Inflammatory macrophage (primary cell): ENCODE measurements around the gene ITPRIP.

Experiments used
- DNase-seq, 2 donors: peaks; one replicate each; pipeline ENCODE4 v3.0.0-alpha.2; 2020 to 2022

ITPRIP gene

GRCh38 chr10:104340641-104341040, 2.4 kb upstream of the ITPRIP start:
- DNase-seq: no peak

GRCh38 chr10:104340111-104340526, 1.9 kb upstream of the ITPRIP start:
- no peak for DNase-seq

GRCh38 chr10:104339469-104340110, 1.3 kb upstream of the ITPRIP start:
- DNase-seq: no peak

- peak; percentile 82 to 83 for DNase-seq
Observed at GRCh38 chr10:104337521-104337984, 712 bp downstream of the ITPRIP start.

GRCh38 chr10:104336821-104337467, 1.3 kb downstream of the ITPRIP start:
- DNase-seq: peak; percentile 15 to 27

DNA sequence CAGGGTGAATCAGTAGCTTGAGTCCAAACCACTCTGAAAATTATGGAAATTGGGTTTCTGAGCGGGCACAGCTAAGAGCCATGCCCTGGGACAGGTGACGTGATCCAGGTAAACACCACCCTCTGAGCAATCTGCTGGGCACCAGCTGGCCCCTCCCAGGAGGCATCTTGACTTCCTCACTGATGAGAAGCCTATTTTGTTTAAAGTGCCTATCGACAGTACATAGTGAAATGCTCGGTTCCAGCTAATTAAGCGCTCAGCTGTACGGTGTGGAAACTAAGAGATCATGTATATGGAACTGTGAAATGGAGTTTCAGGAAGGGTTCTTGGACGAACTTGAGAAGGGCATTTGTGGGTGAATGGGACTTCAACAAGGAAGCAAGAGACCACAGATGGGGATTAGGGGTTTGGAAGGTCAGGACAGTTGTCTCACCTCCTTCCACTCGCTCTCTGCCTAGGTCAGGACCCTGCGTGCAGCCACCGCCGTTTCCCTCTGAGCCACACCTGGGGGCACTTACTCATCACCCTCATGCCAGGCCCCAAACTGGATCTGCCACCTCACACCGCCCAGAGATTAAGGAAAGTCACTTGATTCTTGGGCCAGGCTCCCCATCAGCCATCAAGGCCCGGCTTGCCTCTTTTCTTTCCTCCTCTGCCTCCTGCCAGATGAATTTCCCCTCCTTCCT, 3.2 kb downstream of the ITPRIP start:
- DNase-seq: no peak

- DNase-seq: no peak
Observed at GRCh38 chr10:104334561-104334960, 3.7 kb downstream of the ITPRIP start.

- DNase-seq: no peak
Observed at GRCh38 chr10:104333728-104334373, 4.4 kb downstream of the ITPRIP start.

- DNase-seq: no peak
Observed at GRCh38 chr10:104333032-104333727, 5.1 kb downstream of the ITPRIP start.

- DNase-seq: no peak
Observed at GRCh38 chr10:104332243-104333031, 5.8 kb downstream of the ITPRIP start.

GRCh38 chr10:104331208-104331838, 6.9 kb downstream of the ITPRIP start:
- no peak for DNase-seq

DNA sequence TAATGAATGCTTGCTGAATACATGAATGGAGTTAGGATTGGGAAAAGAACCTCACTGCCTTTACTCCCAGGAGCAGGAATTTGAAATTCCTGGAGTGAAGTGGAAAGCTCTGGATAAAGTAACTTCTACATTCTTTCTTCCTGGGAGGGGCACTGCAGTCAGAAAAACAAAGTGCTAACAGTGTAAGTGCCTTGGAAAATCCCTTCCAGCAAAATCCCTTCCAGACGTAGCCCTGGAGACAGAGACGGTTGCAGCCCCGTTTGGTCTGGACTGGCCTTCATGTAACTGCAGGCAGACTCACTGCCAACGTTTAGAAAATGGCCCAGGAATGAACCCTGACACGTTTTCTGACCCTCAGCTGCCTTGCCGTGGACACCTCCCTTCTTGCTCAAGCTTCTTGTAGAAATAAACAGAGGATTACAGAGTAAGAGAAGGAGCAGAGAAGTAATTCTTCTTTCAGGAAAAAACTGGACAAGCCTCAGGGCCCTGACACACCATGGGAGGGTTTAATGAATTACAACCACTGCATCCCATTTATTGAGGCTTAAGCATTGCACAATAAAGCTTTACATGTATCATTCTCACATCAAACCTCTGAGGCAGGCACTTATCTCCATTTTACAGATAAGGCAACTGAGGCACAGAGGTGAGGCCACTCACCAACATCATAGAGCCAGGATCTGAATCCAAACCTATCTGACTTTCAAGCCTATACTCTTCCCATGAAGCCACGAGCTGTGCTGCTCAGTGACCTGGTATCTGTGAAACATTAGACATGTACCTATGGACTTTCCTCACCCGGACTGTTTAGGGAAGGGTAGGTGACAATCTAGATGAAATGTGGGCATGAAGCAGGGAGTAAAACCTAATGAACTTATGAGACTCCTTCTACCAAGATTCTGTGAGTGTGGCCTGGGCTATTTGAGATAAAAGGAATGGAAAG, 7.8 kb downstream of the ITPRIP start:
- peak; percentile 34 to 52 for DNase-seq

GRCh38 chr10:104329735-104330134, 8.5 kb downstream of the ITPRIP start:
- peak in 1 of 2 donors; percentile 64 for DNase-seq

DNA sequence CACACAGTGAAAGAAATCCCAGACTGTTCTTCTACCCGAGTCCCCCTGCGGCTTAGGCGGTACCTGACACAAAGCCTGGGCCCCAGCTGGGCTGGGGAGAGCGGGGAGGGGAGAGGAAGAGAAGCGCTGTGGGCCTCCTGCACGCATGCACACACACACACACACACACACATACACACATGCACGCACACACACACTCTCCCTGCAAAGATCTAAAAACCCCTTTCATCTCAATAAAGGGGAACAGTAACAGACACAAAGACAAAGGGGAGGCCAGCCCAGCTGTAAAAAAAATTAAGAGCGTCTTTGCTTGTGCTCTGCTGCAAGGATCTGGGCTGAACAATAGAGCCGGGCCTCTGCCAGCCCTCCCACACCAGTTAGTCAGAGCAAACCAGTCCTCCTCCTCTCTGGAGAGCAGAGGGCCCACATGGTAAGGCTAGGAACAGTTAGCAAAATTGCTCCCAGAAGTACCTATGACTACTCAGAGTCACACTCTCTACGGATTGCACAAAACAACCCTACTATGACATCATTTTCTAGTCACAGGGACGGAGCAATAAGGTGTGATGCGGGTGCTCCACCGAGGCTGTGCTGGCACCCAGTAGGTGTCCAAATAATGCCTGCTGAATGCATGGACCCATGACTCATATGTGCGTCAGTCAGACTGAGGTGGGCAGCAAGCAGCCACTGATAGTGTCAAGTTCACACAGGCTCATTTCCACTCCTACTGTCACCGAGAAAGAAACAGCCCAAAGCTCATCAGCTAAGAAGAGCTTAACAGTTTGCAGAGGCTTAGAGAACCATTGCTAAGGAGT, 9.2 kb downstream of the ITPRIP start:
- DNase-seq: peak; percentile 94 to 97

DNA sequence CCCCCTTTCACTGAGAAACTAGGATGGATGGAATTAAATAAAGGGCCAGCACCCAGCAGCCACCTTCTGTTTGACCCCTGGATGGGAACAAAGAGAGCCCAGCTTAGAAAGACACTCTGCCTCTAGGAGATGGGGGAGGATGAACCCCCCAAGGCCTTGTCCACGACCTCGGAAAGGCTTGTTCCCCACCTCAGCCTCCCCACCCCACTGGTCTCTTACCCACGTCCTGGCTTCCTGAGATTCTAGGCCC, 9.7 kb downstream of the ITPRIP start:
- DNase-seq: no peak

DNA sequence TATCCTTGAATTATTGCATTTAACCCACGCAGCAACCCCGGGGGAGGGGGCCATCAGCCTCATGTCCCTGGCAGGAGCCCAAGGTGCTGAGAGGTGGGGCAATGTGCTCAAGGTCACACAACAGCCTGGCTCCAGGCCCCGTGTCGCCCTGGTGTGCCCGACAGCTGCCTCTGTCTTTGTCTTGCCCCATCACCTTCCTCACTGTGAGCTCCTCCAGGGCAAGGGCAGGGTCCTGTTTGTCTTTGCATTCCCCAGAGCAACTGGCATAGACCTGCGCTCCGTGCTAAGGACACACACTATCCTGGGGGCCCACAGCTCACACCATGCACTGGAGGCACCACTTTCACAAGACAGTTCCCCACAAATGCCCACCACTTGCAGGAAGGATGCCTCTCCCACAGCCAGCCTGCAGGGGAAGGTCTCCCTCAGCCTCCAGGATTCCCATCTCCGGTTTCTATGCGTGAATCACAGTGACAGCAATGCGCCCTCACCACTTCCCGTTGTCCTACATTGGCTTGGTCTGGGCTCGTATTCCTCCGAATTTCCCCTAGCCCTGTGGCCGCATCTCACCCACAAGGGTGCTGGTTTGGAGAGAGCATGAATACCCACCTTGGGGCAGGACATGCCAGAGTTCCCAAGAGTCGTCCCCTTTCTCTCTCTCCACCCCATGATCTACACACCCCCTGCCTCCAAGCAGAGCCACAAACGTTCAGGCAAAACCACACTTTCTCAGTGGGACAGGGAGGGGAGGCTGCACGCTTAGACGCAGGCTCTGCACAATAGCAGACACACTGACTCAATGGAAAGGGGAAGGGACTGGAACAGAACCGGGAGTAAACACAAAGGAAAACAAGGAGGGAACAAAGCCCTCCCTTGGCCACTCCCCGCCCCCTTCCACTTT, 10.3 kb downstream of the ITPRIP start:
- DNase-seq: peak; percentile 69 to 88

DNA sequence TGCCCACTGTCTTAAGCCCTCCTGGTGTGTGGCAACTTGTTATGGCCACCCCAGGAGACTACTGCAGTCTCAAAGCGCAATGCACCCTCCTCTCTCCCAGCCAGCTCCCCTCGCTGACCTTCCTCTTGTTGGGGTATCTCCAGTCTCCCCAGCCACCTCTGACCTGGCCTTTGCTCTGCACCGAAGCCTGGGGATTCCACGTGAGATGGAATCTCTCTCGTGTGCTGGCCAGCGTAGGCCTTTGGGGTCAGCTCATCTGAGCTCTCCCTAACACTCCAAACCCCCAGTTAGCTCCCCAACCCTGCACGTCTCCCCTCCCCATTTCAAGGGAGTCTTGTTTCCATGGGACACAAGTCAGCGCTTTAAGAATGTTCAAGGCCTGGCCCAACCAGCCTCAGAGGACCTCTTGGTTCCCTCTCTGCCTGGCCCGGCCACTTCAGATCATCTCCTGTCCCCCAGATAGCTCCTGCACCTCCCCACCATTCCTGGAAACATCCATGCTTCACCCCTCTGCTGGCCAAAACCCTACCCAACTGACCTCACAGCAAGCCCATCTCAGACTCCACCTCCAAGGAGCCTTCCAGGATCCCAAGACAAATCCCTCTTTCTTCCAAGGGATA, 11.2 kb downstream of the ITPRIP start:
- no peak for DNase-seq
